ENCODE measurements around the gene DDX55.

DDX55 gene

DNA sequence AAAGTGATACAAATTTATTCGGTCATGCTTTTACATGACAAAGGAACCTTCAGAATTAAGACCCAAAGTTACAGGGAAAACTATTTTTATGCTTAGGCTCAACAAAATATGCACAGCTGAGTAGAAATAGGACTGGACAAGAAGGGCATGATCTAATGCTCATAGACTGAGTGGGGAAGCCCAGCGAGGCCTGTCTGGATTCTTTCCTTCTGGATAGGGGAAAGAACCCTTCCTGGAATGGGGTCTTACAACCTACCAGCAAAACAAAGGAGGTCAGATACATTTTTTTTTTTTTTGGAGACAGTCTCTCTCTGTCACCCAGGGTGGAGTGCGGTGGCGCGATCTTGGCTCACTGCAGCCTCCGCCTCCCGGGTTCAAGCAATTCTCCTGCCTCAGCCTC lies 2.2 kb upstream of the DDX55 start:
- TF ChIP-seq CEBPB (IDR thresholded peaks at IDR 0.05) (no peak), EGR1 (IDR thresholded peaks at IDR 0.05) (no peak), TCF12 (IDR thresholded peaks at IDR 0.05; ENCODE audit: low read depth) (no peak), YY1 (IDR thresholded peaks at IDR 0.05; ENCODE audit: low read depth) (no peak), FOXM1 (IDR thresholded peaks at IDR 0.05; ENCODE audit: borderline replicate concordance, low read depth) (no peak), CREB1 (IDR thresholded peaks at IDR 0.05; ENCODE audit: low read depth) (no peak), TEAD4 (IDR thresholded peaks at IDR 0.05) (no peak), NFIC (IDR thresholded peaks at IDR 0.05) (no peak), ZBTB7A (IDR thresholded peaks at IDR 0.05; ENCODE audit: low read depth) (no peak), TAF1 (IDR thresholded peaks at IDR 0.05; ENCODE audit: low read depth) (no peak)
- TF ChIP-seq, protein P1, sequence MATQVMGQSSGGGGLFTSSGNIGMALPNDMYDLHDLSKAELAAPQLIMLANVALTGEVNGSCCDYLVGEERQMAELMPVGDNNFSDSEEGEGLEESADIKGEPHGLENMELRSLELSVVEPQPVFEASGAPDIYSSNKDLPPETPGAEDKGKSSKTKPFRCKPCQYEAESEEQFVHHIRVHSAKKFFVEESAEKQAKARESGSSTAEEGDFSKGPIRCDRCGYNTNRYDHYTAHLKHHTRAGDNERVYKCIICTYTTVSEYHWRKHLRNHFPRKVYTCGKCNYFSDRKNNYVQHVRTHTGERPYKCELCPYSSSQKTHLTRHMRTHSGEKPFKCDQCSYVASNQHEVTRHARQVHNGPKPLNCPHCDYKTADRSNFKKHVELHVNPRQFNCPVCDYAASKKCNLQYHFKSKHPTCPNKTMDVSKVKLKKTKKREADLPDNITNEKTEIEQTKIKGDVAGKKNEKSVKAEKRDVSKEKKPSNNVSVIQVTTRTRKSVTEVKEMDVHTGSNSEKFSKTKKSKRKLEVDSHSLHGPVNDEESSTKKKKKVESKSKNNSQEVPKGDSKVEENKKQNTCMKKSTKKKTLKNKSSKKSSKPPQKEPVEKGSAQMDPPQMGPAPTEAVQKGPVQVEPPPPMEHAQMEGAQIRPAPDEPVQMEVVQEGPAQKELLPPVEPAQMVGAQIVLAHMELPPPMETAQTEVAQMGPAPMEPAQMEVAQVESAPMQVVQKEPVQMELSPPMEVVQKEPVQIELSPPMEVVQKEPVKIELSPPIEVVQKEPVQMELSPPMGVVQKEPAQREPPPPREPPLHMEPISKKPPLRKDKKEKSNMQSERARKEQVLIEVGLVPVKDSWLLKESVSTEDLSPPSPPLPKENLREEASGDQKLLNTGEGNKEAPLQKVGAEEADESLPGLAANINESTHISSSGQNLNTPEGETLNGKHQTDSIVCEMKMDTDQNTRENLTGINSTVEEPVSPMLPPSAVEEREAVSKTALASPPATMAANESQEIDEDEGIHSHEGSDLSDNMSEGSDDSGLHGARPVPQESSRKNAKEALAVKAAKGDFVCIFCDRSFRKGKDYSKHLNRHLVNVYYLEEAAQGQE (IDR thresholded peaks at IDR 0.05; ENCODE audit: low read depth), result no peak
- TF ChIP-seq, protein P2, sequence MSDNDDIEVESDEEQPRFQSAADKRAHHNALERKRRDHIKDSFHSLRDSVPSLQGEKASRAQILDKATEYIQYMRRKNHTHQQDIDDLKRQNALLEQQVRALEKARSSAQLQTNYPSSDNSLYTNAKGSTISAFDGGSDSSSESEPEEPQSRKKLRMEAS (IDR thresholded peaks at IDR 0.05), result no peak
- TF ChIP-seq, protein P3, sequence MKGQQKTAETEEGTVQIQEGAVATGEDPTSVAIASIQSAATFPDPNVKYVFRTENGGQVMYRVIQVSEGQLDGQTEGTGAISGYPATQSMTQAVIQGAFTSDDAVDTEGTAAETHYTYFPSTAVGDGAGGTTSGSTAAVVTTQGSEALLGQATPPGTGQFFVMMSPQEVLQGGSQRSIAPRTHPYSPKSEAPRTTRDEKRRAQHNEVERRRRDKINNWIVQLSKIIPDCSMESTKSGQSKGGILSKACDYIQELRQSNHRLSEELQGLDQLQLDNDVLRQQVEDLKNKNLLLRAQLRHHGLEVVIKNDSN (IDR thresholded peaks at IDR 0.05), result no peak

DNA sequence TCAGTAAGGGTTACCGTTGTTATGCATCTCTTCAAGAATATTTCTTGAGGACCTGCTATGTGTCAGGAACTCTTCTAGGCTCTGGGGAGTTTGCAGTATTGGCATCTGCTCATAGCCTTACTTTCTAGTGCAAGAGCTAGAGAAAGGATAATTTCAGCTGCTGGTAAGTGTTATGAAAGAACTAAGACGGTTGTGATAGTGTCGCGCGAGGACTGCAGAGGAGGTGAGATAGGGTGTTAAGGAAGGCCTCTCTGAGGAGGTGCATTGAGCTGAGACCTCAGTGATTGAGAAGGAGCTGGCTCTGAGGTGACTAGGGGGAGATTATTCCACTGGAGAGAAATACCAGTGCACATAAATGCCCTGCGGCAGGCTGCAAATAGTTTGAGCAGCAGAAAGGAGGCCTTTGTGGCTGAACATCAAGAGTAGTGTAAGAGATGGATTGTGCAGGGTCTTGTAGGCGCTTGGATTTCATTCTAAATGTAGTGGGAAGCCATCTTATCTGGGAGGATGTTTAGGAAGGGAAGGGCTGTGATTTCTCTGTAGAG lies 824 bp downstream of the DDX55 start:
- no peak for TF ChIP-seq RAD21 (IDR thresholded peaks at IDR 0.05; ENCODE audit: low read depth)

DNA sequence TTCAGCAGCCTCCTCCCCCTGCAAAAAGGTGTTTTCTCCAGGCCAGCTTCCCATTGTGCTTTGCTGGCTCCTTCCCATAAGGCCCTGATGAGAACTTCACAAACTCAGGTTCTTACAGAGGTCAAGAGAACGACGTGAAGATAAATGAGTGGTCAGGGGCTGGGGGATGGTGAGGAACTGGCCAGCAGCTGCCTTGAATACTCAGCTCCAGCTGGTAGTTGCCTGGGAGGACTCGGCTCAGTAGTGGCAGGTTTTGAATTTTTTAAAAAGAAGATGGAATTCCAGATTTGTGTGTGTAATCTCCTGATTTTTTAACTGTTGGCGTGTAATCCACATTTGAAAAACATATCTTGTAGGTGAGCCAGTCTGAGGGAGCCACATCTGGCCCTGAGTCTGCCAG lies 5.9 kb downstream of the DDX55 start:
- TF ChIP-seq TAF1 (IDR thresholded peaks at IDR 0.05; ENCODE audit: low read depth), result no peak
- TF ChIP-seq TCF12 (IDR thresholded peaks at IDR 0.05; ENCODE audit: low read depth), result no peak
- TF ChIP-seq ZBTB7A (IDR thresholded peaks at IDR 0.05; ENCODE audit: low read depth), result no peak
- TF ChIP-seq, protein P3 (IDR thresholded peaks at IDR 0.05), result no peak

DNA sequence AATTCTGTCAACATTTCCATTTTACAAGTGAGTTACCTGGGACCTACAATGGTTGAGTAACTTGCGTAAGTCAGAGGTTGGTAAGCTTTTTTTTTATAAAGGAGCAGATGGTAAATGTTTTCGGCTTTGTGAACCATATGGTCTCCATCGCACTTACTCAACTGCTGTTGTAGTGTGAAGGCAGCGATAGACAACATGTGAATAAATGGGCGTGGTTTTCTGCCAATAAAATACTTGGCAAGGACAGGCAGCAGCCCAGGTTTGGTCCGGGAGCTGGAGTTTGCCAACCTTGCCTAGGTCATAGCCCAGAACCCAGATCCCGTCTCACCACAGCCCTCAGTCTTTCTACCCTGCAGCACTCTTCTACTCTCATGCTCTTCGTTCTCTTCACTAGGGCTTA lies 6.3 kb downstream of the DDX55 start:
- TF ChIP-seq TEAD4 (IDR thresholded peaks at IDR 0.05) (no peak), YY1 (IDR thresholded peaks at IDR 0.05; ENCODE audit: low read depth) (no peak), ZBTB7A (IDR thresholded peaks at IDR 0.05; ENCODE audit: low read depth) (no peak), TAF1 (IDR thresholded peaks at IDR 0.05; ENCODE audit: low read depth) (no peak), RAD21 (IDR thresholded peaks at IDR 0.05; ENCODE audit: low read depth) (no peak), CREB1 (IDR thresholded peaks at IDR 0.05; ENCODE audit: low read depth) (no peak), CEBPB (IDR thresholded peaks at IDR 0.05) (no peak)
- TF ChIP-seq, protein P2 (IDR thresholded peaks at IDR 0.05), result no peak
- TF ChIP-seq, protein P1 (IDR thresholded peaks at IDR 0.05; ENCODE audit: low read depth), result no peak

DNA sequence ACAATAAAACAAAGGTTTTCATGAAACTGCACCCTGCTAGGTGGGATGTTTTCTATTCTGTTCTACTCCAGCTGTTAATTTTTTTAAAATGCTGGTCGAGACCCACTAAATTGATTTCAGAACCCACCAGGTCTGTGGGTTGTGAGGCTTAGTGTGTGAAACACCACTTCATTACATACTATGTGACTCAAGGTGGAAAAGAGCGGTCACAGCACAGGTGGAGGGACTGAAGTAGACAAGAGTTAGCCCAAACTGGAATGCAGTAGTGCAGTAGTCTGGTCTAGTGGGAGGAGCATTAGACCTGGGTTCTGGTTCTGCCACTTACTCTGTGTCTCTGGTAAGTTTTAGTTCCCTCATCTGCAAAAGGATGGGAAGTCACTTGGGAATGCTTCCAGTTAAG lies 12.2 kb downstream of the DDX55 start:
- TF ChIP-seq, protein P3 (IDR thresholded peaks at IDR 0.05), result no peak
- TF ChIP-seq TAF1 (IDR thresholded peaks at IDR 0.05; ENCODE audit: low read depth) (no peak), EGR1 (IDR thresholded peaks at IDR 0.05) (no peak), TEAD4 (IDR thresholded peaks at IDR 0.05) (no peak), YY1 (IDR thresholded peaks at IDR 0.05; ENCODE audit: low read depth) (no peak)
- TF ChIP-seq, protein P1 (IDR thresholded peaks at IDR 0.05; ENCODE audit: low read depth), result no peak

Measured in Ishikawa (cell line).